K562 (cell line): ENCODE results near the gene RSPH6A. TPM values are rescaled to one million over a fixed set of nuclear protein-coding genes. Genes with fewer than 3 reads are reported as not detected.

Source experiments
- ATAC-seq: fragments of 200-7000 bp; cut with Tn5 transposase; 3 replicates; pipeline ENCODE4 v1.9.1; 2020; ENCODE audit warnings: moderate library complexity
- BruUV-seq: library from RNA; stranded (reverse); fragments of 400-500 nt; replicated peaks from 2 replicates; lab custom pipeline; 2021; lab: Mats Ljungman, UMichigan
- CTCF ChIA-PET: fragments of 300-600 bp; formaldehyde crosslinking; extraction: SDS; loops from one replicate; lab custom pipeline; 2021; ENCODE audit warnings: low intra/inter-chr PET ratio; lab: Yijun Ruan, JAX
- POLR2A ChIA-PET: fragments of 300-600, 350-650 bp; sonication (Branson Sonifier 250); formaldehyde crosslinking; extraction: SDS; loops from one replicate; lab custom pipeline; 2021; ENCODE audit warnings: antibody characterized with exemption, inconsistent platforms; lab: Yijun Ruan, JAX
- DNase-seq, 4 experiments: peaks; one replicate each; pipeline versions ENCODE4 v3.0.0 to v3.0.0-alpha.2; 2011 to 2018; ENCODE audit warnings: low spot score in 3 of 4, mixed read lengths in 3 of 4; ENCODE audit errors: extremely low read depth in 1 of 4
- FAIRE-seq: peaks from 2 replicates; lab custom pipeline; 2011; peaks lifted over from hg19 to GRCh38; lab: Jason Lieb, UNC
- H2AFZ ChIP-seq: 2 replicates; pipeline ENCODE4 v1.6.0; 2011; ENCODE audit warnings: low read depth, low read length, control low read depth, inconsistent platforms
- H3K27ac ChIP-seq: fragments of 200-600 bp; 3 replicates; pipeline ENCODE4 v1.8.0; 2011; ENCODE audit warnings: low read depth, mild to moderate bottlenecking, control low read depth, inconsistent platforms, low read length, moderate library complexity, mixed read lengths; ENCODE audit errors: extremely low read depth
- H3K27me3 ChIP-seq, 2 experiments: fragments of 300-600 bp in 1 of 2; 2 replicates in 1 of 2; 3 replicates in 1 of 2; pipeline versions ENCODE4 v1.6.0 to v1.8.0; 2011; ENCODE audit warnings: inconsistent platforms in 2 of 2, low read length in 2 of 2, mild to moderate bottlenecking in 1 of 2, mixed read lengths in 1 of 2, moderate library complexity in 1 of 2; ENCODE audit not compliant: control insufficient read depth in 2 of 2, insufficient read depth in 2 of 2
- H3K36me3 ChIP-seq: fragments of 300-600 bp; 3 replicates; pipeline ENCODE4 v1.8.0; 2011; ENCODE audit warnings: mild to moderate bottlenecking, low read length, inconsistent platforms; ENCODE audit not compliant: control insufficient read depth, insufficient read depth
- H3K4me1 ChIP-seq, 2 experiments: fragments of 200-600 bp in 1 of 2; replicated peaks in 1 of 2; 2 replicates in 1 of 2; 3 replicates in 1 of 2; pipeline versions ENCODE4 v1.5.1 to v1.8.0; 2011; ENCODE audit warnings: inconsistent platforms in 2 of 2, low read length in 2 of 2, mild to moderate bottlenecking in 1 of 2, mixed read lengths in 1 of 2, moderate library complexity in 1 of 2; ENCODE audit not compliant: control insufficient read depth in 2 of 2, insufficient read depth in 2 of 2
- H3K4me2 ChIP-seq: 2 replicates; pipeline ENCODE4 v1.6.1; 2011; ENCODE audit warnings: low read length, control low read depth, inconsistent platforms, mixed read lengths; ENCODE audit not compliant: insufficient read depth
- H3K4me3 ChIP-seq: fragments of 200-600 bp; sonication (generic), shearing (Covaris generic); 2 replicates; pipeline ENCODE4 v1.5.1; 2016; ENCODE audit warnings: control low read depth, inconsistent platforms
- H3K79me2 ChIP-seq: fragments of 200-600 bp; 3 replicates; pipeline ENCODE4 v1.8.0; 2011; ENCODE audit warnings: low read length, inconsistent platforms; ENCODE audit not compliant: control insufficient read depth, insufficient read depth
- H3K9ac ChIP-seq, 2 experiments: 2 replicates each; pipeline versions ENCODE4 v1.6.0 to v1.6.1; 2011; ENCODE audit warnings: low read depth in 2 of 2, low read length in 2 of 2, control low read depth in 1 of 2, inconsistent platforms in 1 of 2, mild to moderate bottlenecking in 1 of 2, mixed read lengths in 1 of 2; ENCODE audit not compliant: insufficient read depth in 1 of 2
- H3K9me1 ChIP-seq: one replicate; pipeline ENCODE4 v1.6.0; 2011; ENCODE audit warnings: inconsistent platforms, mild to moderate bottlenecking, low read length, moderate library complexity; ENCODE audit not compliant: control insufficient read depth, insufficient read depth
- H3K9me3 ChIP-seq: replicated peaks from 2 replicates; pipeline ENCODE4 v1.5.1; 2011; ENCODE audit warnings: low read depth, low read length, inconsistent platforms; ENCODE audit not compliant: control insufficient read depth, insufficient read depth
- H4K20me1 ChIP-seq: replicated peaks from 2 replicates; pipeline ENCODE4 v1.6.1; 2011; ENCODE audit warnings: low read length, inconsistent platforms, mixed read lengths; ENCODE audit not compliant: control insufficient read depth, insufficient read depth
- CAMTA2 ChIP-seq: fragments of 250-450 bp; sonication (Bioruptor Pico); conservative IDR thresholded peaks from 2 replicates; pipeline ENCODE4 v1.5.1; 2022
- CBFB ChIP-seq: sonication (generic); formaldehyde crosslinking; IDR thresholded peaks from 2 replicates; pipeline ENCODE4 v1.4.0; 2020; ENCODE audit warnings: mild to moderate bottlenecking, missing genetic modification reagents
- CEBPB ChIP-seq: fragments of 450-650 bp; IDR thresholded peaks from 2 replicates; pipeline ENCODE4 v1.6.1; 2016; ENCODE audit warnings: missing genetic modification characterization, missing compliant biosample characterization
- KHSRP ChIP-seq: fragments of 450-650 bp; IDR thresholded peaks from 2 replicates; pipeline ENCODE4 v1.6.1; 2017
- SMARCE1 ChIP-seq: fragments of 450-650 bp; IDR thresholded peaks from 2 replicates; pipeline ENCODE4 v1.7.1; 2016; ENCODE audit warnings: mild to moderate bottlenecking
- STAT5A ChIP-seq: IDR thresholded peaks from 2 replicates; pipeline ENCODE4 v1.6.1; 2012; ENCODE audit warnings: low read length, inconsistent platforms, borderline replicate concordance
- WGBS: fragments of 100-300 bp; shearing (Covaris generic); methylation state at CpG from one replicate; pipeline ENCODE4 v1.1.6; 2016; ENCODE audit warnings: low coverage, mixed read lengths; ENCODE audit not compliant: insufficient coverage; ENCODE audit errors: missing lambda C conversion rate; 5-methylcytosine and 5-hydroxymethylcytosine counted together
- in situ Hi-C: fragments of 300-500 bp; cut with MboI; formaldehyde crosslinking; loops from 4 replicates; pipeline ENCODE4 v1.15.0; 2018; ENCODE audit warnings: inconsistent platforms, mixed read lengths
- intact Hi-C: fragments of 100-400 bp; cut with micrococcal nuclease; formaldehyde crosslinking; loops from 2 replicates; pipeline ENCODE4 v1.14.2; 2022
- polyA plus RNA-seq, 8 experiments: library from polyadenylated mRNA; depleted of rRNA in 4 of 8; stranded (reverse) in 5 of 8; unstranded in 3 of 8; fragments of >200 nt; fragmentation: Nextera tagmentation in 2 of 8; fragmentation: Illumina TruSeq in 1 of 8; extraction: Ambion mirVana in 2 of 8; extraction: Trizol in 1 of 8; gene quantifications; 2 replicates each; pipeline versions ENCODE4 v1.2.1 to v1.2.3, GENCODE V29; 2011 to 2014; ENCODE audit warnings: inconsistent platforms in 1 of 8, missing spikeins in 1 of 8
- total RNA-seq, 7 experiments: library from RNA; depleted of rRNA in 6 of 7; stranded (reverse); fragments of >200 nt in 6 of 7; fragmentation: Illumina TruSeq in 2 of 7; extraction: Trizol in 2 of 7; gene quantifications; 2 replicates each; pipeline versions ENCODE4 v1.2.1 to v1.2.3, GENCODE V29; 2011 to 2021; ENCODE audit warnings: low replicate concordance in 1 of 7
- TF ChIP-seq, protein P1 (sequence below): fragments of 250-450 bp; sonication (Bioruptor Pico); IDR thresholded peaks from 2 replicates; pipeline ENCODE4 v1.4.0; 2020; ENCODE audit warnings: mild to moderate bottlenecking, moderate library complexity
- TF ChIP-seq, protein P2 (sequence below): sonication (generic); formaldehyde crosslinking; IDR thresholded peaks from 2 replicates; pipeline ENCODE4 v1.8.1; 2023; ENCODE audit warnings: mild to moderate bottlenecking, missing genetic modification reagents

RSPH6A gene
- total and polyA plus RNA-seq, 9 of the 15 experiments (the other 6 are each of a cell fraction or from before 2014, with no cell fraction given), result 0.03 to 0.15 (median 0.07) TPM; not detected in 5

DNA sequence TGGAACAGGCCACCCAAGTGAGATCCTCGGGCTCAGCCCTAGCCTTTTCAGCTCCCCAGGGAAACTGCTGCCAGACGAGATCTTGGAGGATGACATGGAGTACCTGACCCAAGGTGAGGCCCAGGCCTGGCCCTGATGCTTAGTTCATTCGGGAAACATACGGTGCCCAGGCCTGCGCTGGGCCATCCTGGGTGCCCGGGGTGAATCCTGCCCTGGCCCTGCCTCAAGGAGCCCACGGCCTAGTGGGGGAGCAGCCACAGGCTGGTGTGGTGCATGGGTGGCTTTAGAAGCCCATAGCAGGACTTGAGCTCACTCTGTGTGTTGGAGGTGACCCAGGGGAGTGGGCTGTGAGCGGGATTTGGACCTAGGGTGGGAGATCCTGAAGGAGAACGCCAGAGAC lies 56.2 kb downstream of the RSPH6A start (continued):
- TF ChIP-seq, protein P1, sequence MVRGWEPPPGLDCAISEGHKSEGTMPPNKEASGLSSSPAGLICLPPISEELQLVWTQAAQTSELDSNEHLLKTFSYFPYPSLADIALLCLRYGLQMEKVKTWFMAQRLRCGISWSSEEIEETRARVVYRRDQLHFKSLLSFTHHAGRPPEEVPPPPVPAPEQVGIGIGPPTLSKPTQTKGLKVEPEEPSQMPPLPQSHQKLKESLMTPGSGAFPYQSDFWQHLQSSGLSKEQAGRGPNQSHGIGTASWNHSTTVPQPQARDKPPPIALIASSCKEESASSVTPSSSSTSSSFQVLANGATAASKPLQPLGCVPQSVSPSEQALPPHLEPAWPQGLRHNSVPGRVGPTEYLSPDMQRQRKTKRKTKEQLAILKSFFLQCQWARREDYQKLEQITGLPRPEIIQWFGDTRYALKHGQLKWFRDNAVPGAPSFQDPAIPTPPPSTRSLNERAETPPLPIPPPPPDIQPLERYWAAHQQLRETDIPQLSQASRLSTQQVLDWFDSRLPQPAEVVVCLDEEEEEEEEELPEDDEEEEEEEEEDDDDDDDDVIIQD (CRISPR knock-in tag), result no peak

DNA sequence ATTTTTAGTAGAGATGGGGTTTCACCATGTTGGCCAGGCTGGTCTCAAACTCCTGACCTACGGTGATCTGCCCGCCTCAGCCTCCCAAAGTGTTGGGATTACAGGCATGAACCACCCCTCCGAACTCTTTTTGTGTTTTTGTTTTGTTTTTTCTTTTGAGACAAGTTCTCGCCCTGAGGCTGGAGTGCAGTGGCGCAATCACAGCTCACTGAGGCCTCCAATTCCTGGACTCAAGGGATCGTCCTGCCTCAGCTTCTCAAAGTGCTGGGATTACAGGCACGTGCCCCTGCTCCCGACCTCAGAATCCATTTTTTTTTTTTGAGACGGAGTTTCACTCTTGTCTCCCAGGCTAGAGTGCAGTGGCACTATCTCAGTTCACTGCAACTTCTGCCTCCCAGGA lies 57.4 kb downstream of the RSPH6A start:
- ATAC-seq (no peak), FAIRE-seq (no peak), DNase-seq (no peak)
- Histone ChIP-seq H2AFZ (no peak overlapping the region), H3K36me3 (no peaks in the 10 kb centered on the region), H3K9me1 (no peaks in the 10 kb centered on the region), H3K9me3 (no peaks in the 10 kb centered on the region), H3K9ac (no peak overlapping the region), H3K4me3 (no peak overlapping the region), H4K20me1 (no peaks in the 10 kb centered on the region), H3K27me3 (no peaks in the 10 kb centered on the region; a peak in 1 of 5 replicates), H3K4me2 (no peak overlapping the region), H3K4me1 (peaks cover 0 to 15% of the 10 kb centered on the region in 2 experiments; a peak in 2 of 5 replicates), H3K27ac (no peak overlapping the region), H3K79me2 (no peaks in the 10 kb centered on the region)
- ChIA-PET POLR2A (interaction anchor here (0.6 to 2.0 kb wide), 3 partner anchors 12 to 28 kb away, joined by 3 to 9 read pairs (median 3); partner anchors contain the start of gene SIX5), CTCF (no interaction called here)
- intact Hi-C loops, result no loop called here
- BruUV-seq, result no TSS peak
- in situ Hi-C loops, result no loop called here
- WGBS, result 48% methylated on average over 9 of the region's 9 CpGs
- TF ChIP-seq CEBPB, result peak; percentile 31; the same call in 1 of the 2 replicates
- no peak for TF ChIP-seq CAMTA2 (CRISPR knock-in tag)
- no peak for TF ChIP-seq SMARCE1
- TF ChIP-seq KHSRP, result no peak
- TF ChIP-seq STAT5A, result no peak
- no peak for TF ChIP-seq CBFB
- TF ChIP-seq, protein P2, sequence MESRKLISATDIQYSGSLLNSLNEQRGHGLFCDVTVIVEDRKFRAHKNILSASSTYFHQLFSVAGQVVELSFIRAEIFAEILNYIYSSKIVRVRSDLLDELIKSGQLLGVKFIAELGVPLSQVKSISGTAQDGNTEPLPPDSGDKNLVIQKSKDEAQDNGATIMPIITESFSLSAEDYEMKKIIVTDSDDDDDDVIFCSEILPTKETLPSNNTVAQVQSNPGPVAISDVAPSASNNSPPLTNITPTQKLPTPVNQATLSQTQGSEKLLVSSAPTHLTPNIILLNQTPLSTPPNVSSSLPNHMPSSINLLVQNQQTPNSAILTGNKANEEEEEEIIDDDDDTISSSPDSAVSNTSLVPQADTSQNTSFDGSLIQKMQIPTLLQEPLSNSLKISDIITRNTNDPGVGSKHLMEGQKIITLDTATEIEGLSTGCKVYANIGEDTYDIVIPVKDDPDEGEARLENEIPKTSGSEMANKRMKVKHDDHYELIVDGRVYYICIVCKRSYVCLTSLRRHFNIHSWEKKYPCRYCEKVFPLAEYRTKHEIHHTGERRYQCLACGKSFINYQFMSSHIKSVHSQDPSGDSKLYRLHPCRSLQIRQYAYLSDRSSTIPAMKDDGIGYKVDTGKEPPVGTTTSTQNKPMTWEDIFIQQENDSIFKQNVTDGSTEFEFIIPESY (CRISPR knock-in tag), result no peak
